Karpas-422 (cell line): Measurements from ENCODE around the gene PDE6D. TPM values are rescaled to one million over a fixed set of nuclear protein-coding genes. Genes with fewer than 3 reads are reported as not detected.
A peak's percentile ranks its signal among the peaks of the same experiment; 100 is the strongest.

Source experiments
- DNase-seq: peaks from one replicate; pipeline ENCODE4 v3.0.0-alpha.2; 2015
- H2AFZ ChIP-seq: fragments of 200-600 bp; sonication (generic); 2 replicates; pipeline ENCODE4 v1.6.1; 2014; ENCODE audit warnings: antibody characterized with exemption, low read length, mixed read lengths
- H3K27ac ChIP-seq: fragments of 200-600 bp; sonication (generic); 2 replicates; pipeline ENCODE4 v1.5.1; 2014; ENCODE audit warnings: mild to moderate bottlenecking, low read length, moderate library complexity
- H3K27me3 ChIP-seq: fragments of 200-600 bp; sonication (generic); 2 replicates; pipeline ENCODE4 v1.6.1; 2014; ENCODE audit warnings: low read length, mixed read lengths
- H3K36me3 ChIP-seq: fragments of 200-600 bp; sonication (generic); 2 replicates; pipeline ENCODE4 v1.6.1; 2014; ENCODE audit warnings: low read length, mixed read lengths; ENCODE audit not compliant: insufficient read depth
- H3K4me1 ChIP-seq: fragments of 200-600 bp; sonication (generic); 2 replicates; pipeline ENCODE4 v1.6.1; 2014; ENCODE audit warnings: mild to moderate bottlenecking, low read length, mixed read lengths
- H3K4me2 ChIP-seq: fragments of 200-600 bp; sonication (generic); 2 replicates; pipeline ENCODE4 v1.6.1; 2014; ENCODE audit warnings: low read length, low read depth, mild to moderate bottlenecking; ENCODE audit not compliant: poor library complexity, severe bottlenecking
- H3K4me3 ChIP-seq: fragments of 200-600 bp; sonication (generic); 2 replicates; pipeline ENCODE4 v1.5.1; 2014; ENCODE audit warnings: mild to moderate bottlenecking, antibody characterized with exemption, low read length, mixed read lengths
- H3K79me2 ChIP-seq: fragments of 200-600 bp; sonication (generic); 2 replicates; pipeline ENCODE4 v1.6.1; 2014; ENCODE audit warnings: mild to moderate bottlenecking, low read length, mixed read lengths
- H3K9ac ChIP-seq: fragments of 200-600 bp; sonication (generic); 2 replicates; pipeline ENCODE4 v1.6.0; 2014; ENCODE audit warnings: low read length
- H3K9me2 ChIP-seq: fragments of 200-600 bp; sonication (generic), shearing (Covaris generic); replicated peaks from 2 replicates; pipeline ENCODE4 v1.6.0; 2014; ENCODE audit warnings: mild to moderate bottlenecking, low read length, moderate library complexity; ENCODE audit not compliant: insufficient read depth
- H3K9me3 ChIP-seq: fragments of 300-700, 200-600 bp; sonication (generic); 2 replicates; pipeline ENCODE4 v1.6.1; 2014; ENCODE audit warnings: low read length, mixed read lengths
- H4K20me1 ChIP-seq: fragments of 200-600 bp; sonication (generic); 2 replicates; pipeline ENCODE4 v1.6.1; 2014; ENCODE audit warnings: mild to moderate bottlenecking, antibody characterized with exemption, low read length, low read depth; ENCODE audit not compliant: insufficient read depth
- total RNA-seq: library from RNA; depleted of rRNA; stranded (reverse); fragments of >200 nt; shearing (Covaris generic); gene quantifications from 2 replicates; pipeline ENCODE4 v1.2.3, GENCODE V29; 2014; ENCODE audit warnings: low replicate concordance; rRNA removed

The PDE6D gene
- 67.2 and 87.8 TPM in 2 replicates for total RNA-seq

- peaks cover 48% of the 10 kb centered on the region for H3K4me1 ChIP-seq
- peaks cover 12% of the 10 kb centered on the region; the same call in 1 of the 2 replicates for H3K36me3 ChIP-seq
- H3K9ac ChIP-seq = peak within 1 kb of the TSS; percentile 86
- H3K4me2 ChIP-seq = peak within 1 kb of the TSS; percentile 94
- peak within 1 kb of the TSS; percentile 40 for H3K27ac ChIP-seq
- no peaks in the 10 kb centered on the region for H3K9me2 ChIP-seq
- peaks cover 92% of the 10 kb centered on the region for H3K79me2 ChIP-seq
- peak within 1 kb of the TSS; percentile 86 for H3K4me3 ChIP-seq
- no peaks in the 10 kb centered on the region for H3K9me3 ChIP-seq
- peak; percentile 99 for DNase-seq
- H3K27me3 ChIP-seq = no peaks in the 10 kb centered on the region
- peak within 1 kb of the TSS; percentile 82 for H2AFZ ChIP-seq
- H4K20me1 ChIP-seq = no peaks in the 10 kb centered on the region; the same call in 1 of the 2 replicates
Observed at GRCh38 chr2:231780909-231781797, at the start of gene PDE6D. Gene PDE6D, minus strand, starts transcription at chr2:231781282. Its CDS starts 168 bp downstream, at chr2:231781114.

DNA sequence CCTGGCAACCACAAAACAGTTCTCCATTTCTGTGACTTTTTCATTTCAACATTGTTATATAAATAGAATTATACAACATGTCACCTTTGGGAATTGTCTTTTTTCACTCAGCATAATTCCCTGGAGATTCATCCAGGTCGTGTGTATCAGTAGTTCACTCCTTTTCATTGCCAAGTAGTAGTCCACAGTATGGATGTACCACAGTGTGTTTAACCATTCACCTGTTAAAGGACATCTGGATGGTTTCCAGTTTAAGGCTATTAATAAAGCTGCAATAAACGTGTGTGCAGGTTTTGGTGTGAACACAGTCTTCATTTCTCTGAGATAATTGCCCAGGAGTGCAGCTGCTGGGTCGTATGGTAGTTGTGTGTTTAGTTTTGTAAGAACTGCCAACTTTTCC, 40.8 kb upstream of the PDE6D start:
- Histone ChIP-seq H4K20me1 (no peaks in the 10 kb centered on the region), H2AFZ (no peak overlapping the region), H3K4me3 (no peak overlapping the region), H3K9me2 (no peaks in the 10 kb centered on the region), H3K27ac (no peak overlapping the region), H3K9ac (no peak overlapping the region), H3K4me2 (no peak overlapping the region), H3K9me3 (peaks cover 6% of the 10 kb centered on the region), H3K36me3 (no peaks in the 10 kb centered on the region), H3K4me1 (no peaks in the 10 kb centered on the region), H3K79me2 (no peaks in the 10 kb centered on the region), H3K27me3 (peaks cover 3% of the 10 kb centered on the region; the same call in 1 of the 2 replicates)
- peak; percentile 29 for DNase-seq

GRCh38 chr2:231820786-231821303, 39.8 kb upstream of the PDE6D start:
- no peaks in the 10 kb centered on the region for H3K9me2 ChIP-seq
- no peak overlapping the region for H3K4me2 ChIP-seq
- H3K27me3 ChIP-seq = peaks cover 3% of the 10 kb centered on the region; the same call in 1 of the 2 replicates
- H3K79me2 ChIP-seq = no peaks in the 10 kb centered on the region
- H3K9me3 ChIP-seq = peaks cover 6% of the 10 kb centered on the region
- H3K4me1 ChIP-seq = no peaks in the 10 kb centered on the region
- no peak overlapping the region for H3K9ac ChIP-seq
- H2AFZ ChIP-seq = no peak overlapping the region
- H3K27ac ChIP-seq = no peak overlapping the region
- peak; percentile 24 for DNase-seq
- H3K36me3 ChIP-seq = no peaks in the 10 kb centered on the region
- H4K20me1 ChIP-seq = no peaks in the 10 kb centered on the region
- H3K4me3 ChIP-seq = no peak overlapping the region

GRCh38 chr2:231819447-231820042, 38.5 kb upstream of the PDE6D start:
- Histone ChIP-seq H3K4me2 (no peak overlapping the region), H2AFZ (no peak overlapping the region), H3K36me3 (no peaks in the 10 kb centered on the region; the same call in 1 of the 2 replicates), H3K9me2 (no peaks in the 10 kb centered on the region), H3K27me3 (peaks cover 3% of the 10 kb centered on the region; the same call in 1 of the 2 replicates), H3K4me3 (no peak overlapping the region), H3K9me3 (peaks cover 6% of the 10 kb centered on the region), H3K9ac (no peak overlapping the region), H4K20me1 (no peaks in the 10 kb centered on the region), H3K79me2 (no peaks in the 10 kb centered on the region), H3K4me1 (no peaks in the 10 kb centered on the region), H3K27ac (no peak overlapping the region)
- DNase-seq = peak; percentile 37

DNA sequence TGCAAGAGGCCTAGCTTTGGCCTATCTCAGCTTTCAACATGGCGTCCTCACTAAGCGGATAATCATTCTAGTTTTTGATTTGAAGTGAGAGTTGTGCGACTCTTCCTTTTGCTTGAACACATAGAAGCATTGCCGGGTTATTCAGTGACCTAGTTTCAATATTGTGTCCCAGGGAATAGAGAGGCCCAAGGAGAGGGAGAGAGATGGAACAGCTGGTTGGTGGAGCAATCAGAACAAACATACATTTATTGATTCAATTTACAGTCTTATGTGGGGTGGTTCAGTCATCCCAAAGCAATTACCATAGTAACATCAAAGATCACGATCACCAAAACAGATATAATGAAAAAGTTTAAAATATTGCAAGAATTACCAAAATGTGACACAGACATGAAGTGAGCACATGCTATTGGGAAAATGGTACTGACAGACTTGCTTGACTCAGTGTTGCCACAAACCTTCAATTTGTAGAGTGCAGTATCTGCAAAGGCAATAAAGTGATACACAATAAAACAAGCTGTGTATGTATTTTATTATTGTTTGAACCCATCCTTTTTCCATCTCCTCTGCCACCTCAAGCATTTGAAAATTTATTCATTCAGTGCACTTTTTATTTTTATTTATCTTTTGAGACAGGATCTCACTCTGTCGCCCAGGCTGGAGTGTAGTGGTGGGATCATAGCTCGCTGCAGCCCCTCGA, 35.4 kb upstream of the PDE6D start:
- Histone ChIP-seq H3K9me2 (no peaks in the 10 kb centered on the region), H3K79me2 (no peaks in the 10 kb centered on the region)

DNA sequence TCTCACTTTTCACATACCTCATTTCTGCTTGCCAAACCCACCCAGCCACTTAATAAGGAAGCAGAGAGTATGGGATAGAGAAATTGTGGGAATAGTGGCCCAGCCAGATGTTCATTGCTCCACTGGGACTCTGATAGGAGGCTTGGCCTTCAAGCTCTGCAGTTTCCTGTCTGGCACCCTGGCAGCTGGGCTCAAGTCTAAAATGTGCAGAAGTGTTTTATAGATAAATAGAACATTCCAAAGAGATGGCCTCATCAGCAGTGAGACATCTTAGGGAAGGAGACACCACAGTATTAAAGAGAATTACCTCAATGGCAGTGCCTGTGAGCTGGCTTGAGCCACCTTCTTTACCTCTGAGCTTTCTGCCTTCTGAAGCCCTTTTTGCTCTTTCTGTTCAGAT, 29.8 kb upstream of the PDE6D start:
- no peak overlapping the region for H3K9ac ChIP-seq
- no peak overlapping the region for H3K4me3 ChIP-seq
- H3K9me2 ChIP-seq = no peaks in the 10 kb centered on the region
- no peak overlapping the region for H3K27ac ChIP-seq
- peak; percentile 27 for DNase-seq
- no peaks in the 10 kb centered on the region for H3K27me3 ChIP-seq
- H3K36me3 ChIP-seq = peaks cover 18% of the 10 kb centered on the region
- no peaks in the 10 kb centered on the region for H3K9me3 ChIP-seq
- no peak overlapping the region for H3K4me2 ChIP-seq
- H3K79me2 ChIP-seq = peaks cover 2% of the 10 kb centered on the region; the same call in 1 of the 2 replicates
- H4K20me1 ChIP-seq = no peaks in the 10 kb centered on the region
- H2AFZ ChIP-seq = no peak overlapping the region
- H3K4me1 ChIP-seq = no peaks in the 10 kb centered on the region

More for the DNA sequence above, 35.4 kb upstream of the PDE6D start:
- peak; percentile 2 for DNase-seq
- H3K9ac ChIP-seq = no peak overlapping the region
- peaks cover 7% of the 10 kb centered on the region; the same call in 1 of the 2 replicates for H3K36me3 ChIP-seq
- H3K4me1 ChIP-seq = no peaks in the 10 kb centered on the region
- no peak overlapping the region for H3K27ac ChIP-seq
- H4K20me1 ChIP-seq = no peaks in the 10 kb centered on the region
- no peak overlapping the region for H3K4me3 ChIP-seq
- H3K27me3 ChIP-seq = no peaks in the 10 kb centered on the region
- H3K9me3 ChIP-seq = no peaks in the 10 kb centered on the region; the same call in 1 of the 2 replicates
- no peak overlapping the region for H3K4me2 ChIP-seq
- H2AFZ ChIP-seq = no peak overlapping the region

DNA sequence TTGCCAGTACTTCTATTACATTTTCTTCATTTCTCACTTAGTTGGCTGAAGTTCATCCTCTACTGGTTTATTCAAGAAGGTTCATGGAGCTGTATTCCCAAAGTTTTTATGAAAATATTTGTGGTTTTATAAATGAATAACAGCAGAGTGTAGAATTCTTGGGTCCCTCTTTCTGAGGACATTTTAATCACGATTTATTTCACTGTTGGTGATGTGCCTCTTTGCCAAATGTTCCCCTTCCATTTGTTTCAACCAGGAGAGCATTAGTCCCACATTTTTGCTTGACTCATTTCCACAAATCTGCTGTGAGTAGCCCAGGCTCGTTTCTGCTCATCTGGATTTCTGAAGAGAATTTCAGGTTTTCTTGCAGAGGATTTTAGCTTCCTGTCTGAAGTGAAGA, 25.9 kb upstream of the PDE6D start:
- no peak overlapping the region for H3K27ac ChIP-seq
- no peaks in the 10 kb centered on the region for H3K9me3 ChIP-seq

More for the DNA sequence above, 25.9 kb upstream of the PDE6D start:
- H3K4me2 ChIP-seq = no peak overlapping the region
- peaks cover 25% of the 10 kb centered on the region for H3K79me2 ChIP-seq
- no peak overlapping the region for H3K4me3 ChIP-seq
- no peaks in the 10 kb centered on the region for H3K9me2 ChIP-seq
- H3K4me1 ChIP-seq = no peaks in the 10 kb centered on the region
- H4K20me1 ChIP-seq = no peaks in the 10 kb centered on the region
- peaks cover 22% of the 10 kb centered on the region for H3K36me3 ChIP-seq
- DNase-seq = no peak
- no peak overlapping the region for H3K9ac ChIP-seq
- no peak overlapping the region for H2AFZ ChIP-seq
- H3K27me3 ChIP-seq = no peaks in the 10 kb centered on the region
